ENCODE data around the gene ZBTB32.

The ZBTB32 gene

GRCh38 chr19:35754370-35755130 lies 50.2 kb downstream of the ZBTB32 start:
- DNase-seq: no peak

- DNase-seq: peak; percentile 32 to 67
Observed at GRCh38 chr19:35755131-35755549, 50.8 kb downstream of the ZBTB32 start.

- DNase-seq: no peak
Observed at GRCh38 chr19:35755550-35756376, 51.4 kb downstream of the ZBTB32 start.

GRCh38 chr19:35756377-35757230 lies 52.2 kb downstream of the ZBTB32 start, which contains the start of gene HSPB6:
Gene HSPB6, minus strand, starts transcription at chr19:35757029. Its CDS starts 21 bp downstream, at chr19:35757008.
- no peak for DNase-seq

- DNase-seq: no peak
Observed at GRCh38 chr19:35757231-35757748, 52.9 kb downstream of the ZBTB32 start.

- peak; percentile 100 for DNase-seq
Observed at GRCh38 chr19:35757749-35758608, 53.6 kb downstream of the ZBTB32 start, which contains the start of gene PROSER3. Gene PROSER3, plus strand, starts transcription at chr19:35758176. Its CDS starts 40 bp downstream, at chr19:35758216.

GRCh38 chr19:35759697-35760096 lies 55.3 kb downstream of the ZBTB32 start:
- DNase-seq: no peak

- no peak for DNase-seq
Observed at GRCh38 chr19:35760711-35761349, 56.5 kb downstream of the ZBTB32 start.

- no peak for DNase-seq
Observed at GRCh38 chr19:35764432-35765315, 60.3 kb downstream of the ZBTB32 start.
